MM.1S (cell line): ENCODE measurements around the gene SLC6A11.

Experiments used
- EZH2 ChIP-seq: fragments of 300-600 bp; sonication (generic); optimal IDR thresholded peaks from 2 replicates; pipeline ENCODE3; 2017; ENCODE audit warnings: low read depth, mild to moderate bottlenecking, antibody characterized with exemption, low read length, mixed read lengths
- EZH2phosphoT487 ChIP-seq: fragments of 300-600 bp; sonication (generic); IDR thresholded peaks from 2 replicates; pipeline ENCODE4 v1.6.1; 2018; ENCODE audit warnings: antibody characterized with exemption, low read length
- TF ChIP-seq, protein P1 (sequence below): fragments of 300-600 bp; sonication (generic); IDR thresholded peaks from 2 replicates; pipeline ENCODE4 v1.5.1; 2016; ENCODE audit warnings: antibody characterized with exemption, low read length, mixed read lengths

DNA sequence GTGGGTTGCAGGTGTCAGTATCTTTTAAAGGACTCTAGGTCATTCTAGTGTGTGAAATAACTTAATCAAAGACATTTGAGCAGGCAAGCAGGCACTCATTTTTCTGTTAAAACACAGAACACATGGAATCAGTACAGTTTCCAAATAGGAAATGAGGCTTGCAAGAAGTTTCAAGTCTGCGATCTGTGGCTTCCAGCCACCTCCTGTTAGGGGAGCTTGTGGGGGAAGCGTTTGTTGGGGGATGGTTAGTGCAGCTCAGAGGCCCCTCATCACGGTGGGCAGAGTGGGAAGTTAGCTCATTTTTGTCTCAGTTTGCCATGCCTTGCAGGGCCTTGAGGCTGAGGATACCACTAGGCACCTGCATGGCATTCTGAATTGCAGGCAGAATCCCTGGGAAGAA is 59.9 kb downstream of the SLC6A11 start:
- TF ChIP-seq, protein P1, sequence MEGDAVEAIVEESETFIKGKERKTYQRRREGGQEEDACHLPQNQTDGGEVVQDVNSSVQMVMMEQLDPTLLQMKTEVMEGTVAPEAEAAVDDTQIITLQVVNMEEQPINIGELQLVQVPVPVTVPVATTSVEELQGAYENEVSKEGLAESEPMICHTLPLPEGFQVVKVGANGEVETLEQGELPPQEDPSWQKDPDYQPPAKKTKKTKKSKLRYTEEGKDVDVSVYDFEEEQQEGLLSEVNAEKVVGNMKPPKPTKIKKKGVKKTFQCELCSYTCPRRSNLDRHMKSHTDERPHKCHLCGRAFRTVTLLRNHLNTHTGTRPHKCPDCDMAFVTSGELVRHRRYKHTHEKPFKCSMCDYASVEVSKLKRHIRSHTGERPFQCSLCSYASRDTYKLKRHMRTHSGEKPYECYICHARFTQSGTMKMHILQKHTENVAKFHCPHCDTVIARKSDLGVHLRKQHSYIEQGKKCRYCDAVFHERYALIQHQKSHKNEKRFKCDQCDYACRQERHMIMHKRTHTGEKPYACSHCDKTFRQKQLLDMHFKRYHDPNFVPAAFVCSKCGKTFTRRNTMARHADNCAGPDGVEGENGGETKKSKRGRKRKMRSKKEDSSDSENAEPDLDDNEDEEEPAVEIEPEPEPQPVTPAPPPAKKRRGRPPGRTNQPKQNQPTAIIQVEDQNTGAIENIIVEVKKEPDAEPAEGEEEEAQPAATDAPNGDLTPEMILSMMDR, result no peak
- TF ChIP-seq EZH2, result no peak
- TF ChIP-seq EZH2phosphoT487, result no peak
